K562 (cell line): ENCODE results near the gene MYOM1. TPM values are rescaled to one million over a fixed set of nuclear protein-coding genes. Genes with fewer than 3 reads are reported as not detected.

ENCODE experiments used
- ATAC-seq: fragments of 200-7000 bp; cut with Tn5 transposase; 3 replicates; pipeline ENCODE4 v1.9.1; 2020; ENCODE audit warnings: moderate library complexity
- BruUV-seq: library from RNA; stranded (reverse); fragments of 400-500 nt; replicated peaks from 2 replicates; lab custom pipeline; 2021; lab: Mats Ljungman, UMichigan
- CTCF ChIA-PET: fragments of 300-600 bp; formaldehyde crosslinking; extraction: SDS; loops from one replicate; lab custom pipeline; 2021; ENCODE audit warnings: low intra/inter-chr PET ratio; lab: Yijun Ruan, JAX
- POLR2A ChIA-PET: fragments of 300-600, 350-650 bp; sonication (Branson Sonifier 250); formaldehyde crosslinking; extraction: SDS; loops from one replicate; lab custom pipeline; 2021; ENCODE audit warnings: antibody characterized with exemption, inconsistent platforms; lab: Yijun Ruan, JAX
- DNase-seq, 4 experiments: peaks; one replicate each; pipeline versions ENCODE4 v3.0.0 to v3.0.0-alpha.2; 2011 to 2018; ENCODE audit warnings: low spot score in 3 of 4, mixed read lengths in 3 of 4; ENCODE audit errors: extremely low read depth in 1 of 4
- FAIRE-seq: peaks from 2 replicates; lab custom pipeline; 2011; peaks lifted over from hg19 to GRCh38; lab: Jason Lieb, UNC
- H2AFZ ChIP-seq: 2 replicates; pipeline ENCODE4 v1.6.0; 2011; ENCODE audit warnings: low read depth, low read length, control low read depth, inconsistent platforms
- H3K27ac ChIP-seq: fragments of 200-600 bp; 3 replicates; pipeline ENCODE4 v1.8.0; 2011; ENCODE audit warnings: low read depth, mild to moderate bottlenecking, control low read depth, inconsistent platforms, low read length, moderate library complexity, mixed read lengths; ENCODE audit errors: extremely low read depth
- H3K27me3 ChIP-seq, 2 experiments: fragments of 300-600 bp in 1 of 2; 2 replicates in 1 of 2; 3 replicates in 1 of 2; pipeline versions ENCODE4 v1.6.0 to v1.8.0; 2011; ENCODE audit warnings: inconsistent platforms in 2 of 2, low read length in 2 of 2, mild to moderate bottlenecking in 1 of 2, mixed read lengths in 1 of 2, moderate library complexity in 1 of 2; ENCODE audit not compliant: control insufficient read depth in 2 of 2, insufficient read depth in 2 of 2
- H3K36me3 ChIP-seq: fragments of 300-600 bp; 3 replicates; pipeline ENCODE4 v1.8.0; 2011; ENCODE audit warnings: mild to moderate bottlenecking, low read length, inconsistent platforms; ENCODE audit not compliant: control insufficient read depth, insufficient read depth
- H3K4me1 ChIP-seq, 2 experiments: fragments of 200-600 bp in 1 of 2; replicated peaks in 1 of 2; 2 replicates in 1 of 2; 3 replicates in 1 of 2; pipeline versions ENCODE4 v1.5.1 to v1.8.0; 2011; ENCODE audit warnings: inconsistent platforms in 2 of 2, low read length in 2 of 2, mild to moderate bottlenecking in 1 of 2, mixed read lengths in 1 of 2, moderate library complexity in 1 of 2; ENCODE audit not compliant: control insufficient read depth in 2 of 2, insufficient read depth in 2 of 2
- H3K4me2 ChIP-seq: 2 replicates; pipeline ENCODE4 v1.6.1; 2011; ENCODE audit warnings: low read length, control low read depth, inconsistent platforms, mixed read lengths; ENCODE audit not compliant: insufficient read depth
- H3K4me3 ChIP-seq: fragments of 200-600 bp; sonication (generic), shearing (Covaris generic); 2 replicates; pipeline ENCODE4 v1.5.1; 2016; ENCODE audit warnings: control low read depth, inconsistent platforms
- H3K79me2 ChIP-seq: fragments of 200-600 bp; 3 replicates; pipeline ENCODE4 v1.8.0; 2011; ENCODE audit warnings: low read length, inconsistent platforms; ENCODE audit not compliant: control insufficient read depth, insufficient read depth
- H3K9ac ChIP-seq, 2 experiments: 2 replicates each; pipeline versions ENCODE4 v1.6.0 to v1.6.1; 2011; ENCODE audit warnings: low read depth in 2 of 2, low read length in 2 of 2, control low read depth in 1 of 2, inconsistent platforms in 1 of 2, mild to moderate bottlenecking in 1 of 2, mixed read lengths in 1 of 2; ENCODE audit not compliant: insufficient read depth in 1 of 2
- H3K9me1 ChIP-seq: one replicate; pipeline ENCODE4 v1.6.0; 2011; ENCODE audit warnings: inconsistent platforms, mild to moderate bottlenecking, low read length, moderate library complexity; ENCODE audit not compliant: control insufficient read depth, insufficient read depth
- H3K9me3 ChIP-seq: replicated peaks from 2 replicates; pipeline ENCODE4 v1.5.1; 2011; ENCODE audit warnings: low read depth, low read length, inconsistent platforms; ENCODE audit not compliant: control insufficient read depth, insufficient read depth
- H4K20me1 ChIP-seq: replicated peaks from 2 replicates; pipeline ENCODE4 v1.6.1; 2011; ENCODE audit warnings: low read length, inconsistent platforms, mixed read lengths; ENCODE audit not compliant: control insufficient read depth, insufficient read depth
- ELF4 ChIP-seq: fragments of 450-650 bp; formaldehyde crosslinking; IDR thresholded peaks from 2 replicates; pipeline ENCODE4 v1.4.0; 2022; ENCODE audit warnings: missing genetic modification characterization
- ELK1 ChIP-seq: sonication (generic); formaldehyde crosslinking; IDR thresholded peaks from 2 replicates; pipeline ENCODE4 v1.8.1; 2022; ENCODE audit warnings: missing genetic modification reagents
- HMBOX1 ChIP-seq: sonication (generic); IDR thresholded peaks from 2 replicates; pipeline ENCODE4 v1.6.1; 2016
- HMGN3 ChIP-seq: IDR thresholded peaks from 2 replicates; pipeline ENCODE4 v1.6.1; 2011; ENCODE audit warnings: borderline replicate concordance, low read depth, mild to moderate bottlenecking, mixed read lengths, low read length; ENCODE audit not compliant: insufficient read length; ENCODE audit errors: extremely low read depth
- HNRNPUL1 ChIP-seq: fragments of 200-400 bp; formaldehyde crosslinking; IDR thresholded peaks from 2 replicates; pipeline ENCODE4 v1.6.1; 2017; ENCODE audit warnings: low read length
- HOXB6 ChIP-seq: fragments of 250-450 bp; sonication (Bioruptor Pico); IDR thresholded peaks from 2 replicates; pipeline ENCODE4 v1.5.1; 2022; ENCODE audit warnings: mild to moderate bottlenecking, borderline replicate concordance
- NEUROD1 ChIP-seq: fragments of 150-350 bp; IDR thresholded peaks from 2 replicates; pipeline ENCODE4 v1.6.1; 2014; ENCODE audit warnings: borderline replicate concordance, low read length, low read depth; ENCODE audit not compliant: partially characterized antibody
- SIN3A ChIP-seq, 2 experiments: fragments of 150-350 bp in 1 of 2; IDR thresholded peaks; 2 replicates each; pipeline ENCODE4 v1.6.1; 2011 to 2016; ENCODE audit warnings: borderline replicate concordance in 2 of 2, low read depth in 2 of 2, low read length in 2 of 2, mild to moderate bottlenecking in 2 of 2, moderate library complexity in 2 of 2; ENCODE audit not compliant: control insufficient read depth in 1 of 2
- SMARCB1 ChIP-seq: IDR thresholded peaks from 2 replicates; pipeline ENCODE4 v1.6.1; 2011; ENCODE audit warnings: improper control_type of control experiment, low read depth; ENCODE audit not compliant: insufficient read length
- SRF ChIP-seq, 2 experiments: fragments of 250-450, 450-650 bp in 1 of 2; sonication (Bioruptor Pico) in 1 of 2; sonication (generic) in 1 of 2; formaldehyde crosslinking; IDR thresholded peaks; 2 replicates each; pipeline versions ENCODE4 v1.5.0 to v1.5.1; 2020 to 2022; ENCODE audit warnings: mild to moderate bottlenecking in 1 of 2, missing genetic modification reagents in 1 of 2
- ZC3H11A ChIP-seq: IDR thresholded peaks from 2 replicates; pipeline ENCODE4 v1.6.1; 2012; ENCODE audit warnings: low read depth, low read length, improper control_type of control experiment
- ZNF184 ChIP-seq: sonication (generic); formaldehyde crosslinking; IDR thresholded peaks from 2 replicates; pipeline ENCODE4 v1.5.0; 2020; ENCODE audit warnings: missing genetic modification reagents
- whole genome bisulfite sequencing: fragments of 100-300 bp; shearing (Covaris generic); methylation state at CpG from one replicate; pipeline ENCODE4 v1.1.6; 2016; ENCODE audit warnings: low coverage, mixed read lengths; ENCODE audit not compliant: insufficient coverage; ENCODE audit errors: missing lambda C conversion rate; 5-methylcytosine and 5-hydroxymethylcytosine counted together
- in situ Hi-C: fragments of 300-500 bp; cut with MboI; formaldehyde crosslinking; loops from 4 replicates; pipeline ENCODE4 v1.15.0; 2018; ENCODE audit warnings: inconsistent platforms, mixed read lengths
- intact Hi-C: fragments of 100-400 bp; cut with micrococcal nuclease; formaldehyde crosslinking; loops from 2 replicates; pipeline ENCODE4 v1.14.2; 2022
- polyA plus RNA-seq, 8 experiments: library from polyadenylated mRNA; depleted of rRNA in 4 of 8; stranded (reverse) in 5 of 8; unstranded in 3 of 8; fragments of >200 nt; fragmentation: Nextera tagmentation in 2 of 8; fragmentation: Illumina TruSeq in 1 of 8; extraction: Ambion mirVana in 2 of 8; extraction: Trizol in 1 of 8; gene quantifications; 2 replicates each; pipeline versions ENCODE4 v1.2.1 to v1.2.3, GENCODE V29; 2011 to 2014; ENCODE audit warnings: inconsistent platforms in 1 of 8, missing spikeins in 1 of 8
- total RNA-seq, 7 experiments: library from RNA; depleted of rRNA in 6 of 7; stranded (reverse); fragments of >200 nt in 6 of 7; fragmentation: Illumina TruSeq in 2 of 7; extraction: Trizol in 2 of 7; gene quantifications; 2 replicates each; pipeline versions ENCODE4 v1.2.1 to v1.2.3, GENCODE V29; 2011 to 2021; ENCODE audit warnings: low replicate concordance in 1 of 7
- TF ChIP-seq, protein P1 (sequence below), 2 experiments: fragments of 450-650 bp in 1 of 2; sonication (generic) in 1 of 2; formaldehyde crosslinking in 1 of 2; IDR thresholded peaks in 1 of 2; conservative IDR thresholded peaks in 1 of 2; 2 replicates each; pipeline versions ENCODE4 v1.6.1 to v1.8.1; 2016 to 2023; ENCODE audit warnings: mild to moderate bottlenecking in 2 of 2, moderate library complexity in 2 of 2, inconsistent platforms in 1 of 2, missing genetic modification reagents in 1 of 2
- TF ChIP-seq, protein P2 (sequence below): fragments of 250-450 bp; sonication (Bioruptor Pico); IDR thresholded peaks from 2 replicates; pipeline ENCODE4 v1.5.0; 2021
- TF ChIP-seq, protein P3 (sequence below): fragments of 250-450 bp; sonication (Bioruptor Pico); IDR thresholded peaks from 2 replicates; pipeline ENCODE4 v1.8.0; 2022; ENCODE audit warnings: inconsistent platforms, mild to moderate bottlenecking, moderate library complexity, borderline replicate concordance
- TF ChIP-seq, protein P4 (sequence below): fragments of 250-450 bp; sonication (Bioruptor Pico); IDR thresholded peaks from 2 replicates; pipeline ENCODE4 v1.9.0; 2021; ENCODE audit warnings: mild to moderate bottlenecking

MYOM1 gene
- total and polyA plus RNA-seq, 9 of the 15 experiments (the other 6 are each of a cell fraction or from before 2014, with no cell fraction given), result 0.01 to 0.62 (median 0.25) TPM

DNA sequence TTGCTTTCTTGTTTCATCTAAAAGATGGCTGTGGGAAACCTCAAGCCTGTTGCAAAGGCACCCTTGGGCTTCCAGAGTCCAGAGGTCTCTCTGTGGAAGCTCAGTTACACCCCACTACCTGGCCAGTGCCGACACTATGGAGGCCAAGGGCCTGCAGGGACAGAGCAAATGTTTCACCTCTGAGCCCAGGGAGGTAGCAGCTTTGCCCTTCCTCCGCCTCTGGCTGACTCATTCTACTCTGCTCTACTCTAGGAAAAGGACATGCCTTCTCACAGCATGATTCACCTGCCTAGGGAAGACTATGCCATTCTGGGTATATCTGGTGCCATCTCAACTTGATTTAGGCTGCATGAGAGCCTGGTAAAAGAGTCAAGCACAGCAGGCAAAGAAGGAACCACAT lies 12.2 kb downstream of the MYOM1 start:
- peak; percentile 45 for ATAC-seq
- H3K9me3 ChIP-seq, result no peaks in the 10 kb centered on the region
- ChIA-PET POLR2A (no interaction called here), CTCF (no interaction called here)
- no peak overlapping the region for H3K4me2 ChIP-seq
- no peaks in the 10 kb centered on the region for H3K36me3 ChIP-seq
- no TSS peak for BruUV-seq
- H4K20me1 ChIP-seq, result no peaks in the 10 kb centered on the region
- H2AFZ ChIP-seq, result peak overlapping the region; percentile 21; the same call in 1 of the 2 replicates
- no peak overlapping the region for H3K4me3 ChIP-seq
- H3K79me2 ChIP-seq, result no peaks in the 10 kb centered on the region
- no peak for DNase-seq
- H3K9ac ChIP-seq, result no peak overlapping the region
- H3K9me1 ChIP-seq, result no peaks in the 10 kb centered on the region
- WGBS, result 28% methylated on average over 2 of the region's 2 CpGs
- intact Hi-C loops (no loop called here), in situ Hi-C loops (no loop called here)
- peaks cover 0 to 18% of the 10 kb centered on the region in 2 experiments; a peak in 3 of 5 replicates for H3K4me1 ChIP-seq
- no peaks in the 10 kb centered on the region for H3K27me3 ChIP-seq
- no peak overlapping the region for H3K27ac ChIP-seq
- FAIRE-seq, result no peak
- TF ChIP-seq ZNF184 (CRISPR knock-in tag) (no peak), HOXB6 (CRISPR knock-in tag) (no peak), SMARCB1 (no peak), SIN3A (IDR thresholded peaks at IDR 0.05; ENCODE audit: borderline replicate concordance in 2 of 2, control insufficient read depth in 1 of 2, low read depth in 2 of 2, low read length in 2 of 2) (no peak), HNRNPUL1 (no peak), SRF (CRISPR knock-in tag; IDR thresholded peaks at IDR 0.05) (peak in 1 of 2 experiments; percentile 75; a peak in 1 of 4 replicates), ZC3H11A (no peak), ELF4 (CRISPR knock-in tag) (no peak), ELK1 (CRISPR knock-in tag) (no peak), NEUROD1 (no peak), HMGN3 (no peak), HMBOX1 (no peak)
- TF ChIP-seq, protein P1, sequence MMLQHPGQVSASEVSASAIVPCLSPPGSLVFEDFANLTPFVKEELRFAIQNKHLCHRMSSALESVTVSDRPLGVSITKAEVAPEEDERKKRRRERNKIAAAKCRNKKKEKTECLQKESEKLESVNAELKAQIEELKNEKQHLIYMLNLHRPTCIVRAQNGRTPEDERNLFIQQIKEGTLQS (IDR thresholded peaks at IDR 0.05), result 0 out of 2 replicates have a peak, but pooled peaks have one; percentile 7
- TF ChIP-seq, protein P1 (CRISPR knock-in tag; conservative IDR thresholded peaks at IDR 0.05), result no peak
- TF ChIP-seq, protein P2, sequence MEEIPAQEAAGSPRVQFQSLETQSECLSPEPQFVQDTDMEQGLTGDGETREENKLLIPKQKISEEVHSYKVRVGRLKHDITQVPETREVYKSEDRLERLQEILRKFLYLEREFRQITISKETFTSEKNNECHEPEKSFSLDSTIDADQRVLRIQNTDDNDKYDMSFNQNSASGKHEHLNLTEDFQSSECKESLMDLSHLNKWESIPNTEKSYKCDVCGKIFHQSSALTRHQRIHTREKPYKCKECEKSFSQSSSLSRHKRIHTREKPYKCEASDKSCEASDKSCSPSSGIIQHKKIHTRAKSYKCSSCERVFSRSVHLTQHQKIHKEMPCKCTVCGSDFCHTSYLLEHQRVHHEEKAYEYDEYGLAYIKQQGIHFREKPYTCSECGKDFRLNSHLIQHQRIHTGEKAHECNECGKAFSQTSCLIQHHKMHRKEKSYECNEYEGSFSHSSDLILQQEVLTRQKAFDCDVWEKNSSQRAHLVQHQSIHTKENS (CRISPR knock-in tag), result no peak
- TF ChIP-seq, protein P3, sequence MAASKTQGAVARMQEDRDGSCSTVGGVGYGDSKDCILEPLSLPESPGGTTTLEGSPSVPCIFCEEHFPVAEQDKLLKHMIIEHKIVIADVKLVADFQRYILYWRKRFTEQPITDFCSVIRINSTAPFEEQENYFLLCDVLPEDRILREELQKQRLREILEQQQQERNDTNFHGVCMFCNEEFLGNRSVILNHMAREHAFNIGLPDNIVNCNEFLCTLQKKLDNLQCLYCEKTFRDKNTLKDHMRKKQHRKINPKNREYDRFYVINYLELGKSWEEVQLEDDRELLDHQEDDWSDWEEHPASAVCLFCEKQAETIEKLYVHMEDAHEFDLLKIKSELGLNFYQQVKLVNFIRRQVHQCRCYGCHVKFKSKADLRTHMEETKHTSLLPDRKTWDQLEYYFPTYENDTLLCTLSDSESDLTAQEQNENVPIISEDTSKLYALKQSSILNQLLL (CRISPR knock-in tag), result no peak
- TF ChIP-seq, protein P4, sequence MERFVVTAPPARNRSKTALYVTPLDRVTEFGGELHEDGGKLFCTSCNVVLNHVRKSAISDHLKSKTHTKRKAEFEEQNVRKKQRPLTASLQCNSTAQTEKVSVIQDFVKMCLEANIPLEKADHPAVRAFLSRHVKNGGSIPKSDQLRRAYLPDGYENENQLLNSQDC (CRISPR knock-in tag), result no peak
